SW480 (cell line): ENCODE results near the gene MSANTD7.
A peak's percentile ranks its signal among the peaks of the same experiment; 100 is the strongest.
"Not testable (repeated sequence)": the region's sequence is repeated elsewhere in the genome, so short reads cannot be mapped to it uniquely, and the experiment has no call there.

Experiments used
- DNase-seq: peaks from one replicate; pipeline ENCODE4 v3.0.0-alpha.2; 2016; ENCODE audit warnings: low spot score

MSANTD7 gene

DNA sequence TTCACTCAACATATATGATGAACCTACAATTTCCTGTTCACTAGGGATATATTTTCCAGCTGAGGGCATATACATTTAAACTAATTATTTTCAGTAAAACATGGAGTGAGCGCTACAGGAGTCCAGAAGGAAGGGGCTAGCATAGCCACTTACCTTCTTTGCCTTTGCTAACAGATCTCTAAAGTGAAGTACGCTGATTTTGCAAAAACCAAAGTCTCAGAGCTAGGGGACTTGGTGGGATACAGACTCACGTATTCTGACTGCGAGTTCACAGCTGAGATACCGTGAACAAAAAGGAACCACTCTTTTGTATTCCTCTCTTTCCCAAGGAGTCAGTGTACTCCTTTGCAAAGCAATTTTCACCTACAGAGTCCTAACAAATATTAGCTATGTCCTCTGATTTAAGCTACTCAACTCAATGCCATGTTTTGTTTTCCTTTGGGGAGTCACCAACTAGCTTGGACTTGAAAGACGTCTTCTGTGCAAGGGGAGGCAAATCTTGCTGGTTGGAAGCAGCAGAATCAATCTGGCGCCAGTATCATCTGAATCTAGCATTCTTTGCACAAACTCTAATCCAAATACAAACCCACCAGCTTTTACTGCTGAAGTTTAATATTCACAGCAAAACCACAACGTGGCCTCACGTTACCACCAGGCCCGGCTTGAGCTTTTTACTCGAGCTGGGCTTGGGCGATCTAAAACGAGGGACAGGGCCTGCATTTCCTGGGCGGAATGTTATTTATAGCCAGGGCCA lies 926 bp upstream of the MSANTD7 start:
- no peak for DNase-seq

GRCh38 chr10:14838582-14839304 lies 637 bp downstream of the MSANTD7 start:
- DNase-seq, result peak; percentile 6

DNA sequence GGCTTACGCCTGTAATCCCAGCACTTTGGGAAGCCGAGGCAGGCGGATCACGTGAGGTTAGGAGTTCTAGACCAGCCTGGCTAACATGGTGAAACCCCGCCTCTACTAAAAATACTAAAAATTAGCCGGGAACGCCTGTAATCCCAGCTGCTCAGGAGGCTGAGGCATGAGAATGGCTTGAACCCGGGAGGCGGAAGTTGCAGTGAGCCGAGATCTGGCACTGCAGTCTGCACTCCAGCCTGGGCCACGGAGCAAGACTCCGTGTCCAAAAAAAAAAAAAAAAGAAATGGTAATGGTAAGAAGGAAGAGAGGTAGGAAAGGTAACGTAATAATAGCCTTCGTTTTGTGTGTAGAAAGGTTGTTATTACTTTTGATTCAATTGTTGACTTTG lies 1.2 kb downstream of the MSANTD7 start:
- no peak for DNase-seq

- DNase-seq, result no peak
These were observed 2.1 kb downstream of the MSANTD7 start for GRCh38 chr10:14840178-14840577.

DNA sequence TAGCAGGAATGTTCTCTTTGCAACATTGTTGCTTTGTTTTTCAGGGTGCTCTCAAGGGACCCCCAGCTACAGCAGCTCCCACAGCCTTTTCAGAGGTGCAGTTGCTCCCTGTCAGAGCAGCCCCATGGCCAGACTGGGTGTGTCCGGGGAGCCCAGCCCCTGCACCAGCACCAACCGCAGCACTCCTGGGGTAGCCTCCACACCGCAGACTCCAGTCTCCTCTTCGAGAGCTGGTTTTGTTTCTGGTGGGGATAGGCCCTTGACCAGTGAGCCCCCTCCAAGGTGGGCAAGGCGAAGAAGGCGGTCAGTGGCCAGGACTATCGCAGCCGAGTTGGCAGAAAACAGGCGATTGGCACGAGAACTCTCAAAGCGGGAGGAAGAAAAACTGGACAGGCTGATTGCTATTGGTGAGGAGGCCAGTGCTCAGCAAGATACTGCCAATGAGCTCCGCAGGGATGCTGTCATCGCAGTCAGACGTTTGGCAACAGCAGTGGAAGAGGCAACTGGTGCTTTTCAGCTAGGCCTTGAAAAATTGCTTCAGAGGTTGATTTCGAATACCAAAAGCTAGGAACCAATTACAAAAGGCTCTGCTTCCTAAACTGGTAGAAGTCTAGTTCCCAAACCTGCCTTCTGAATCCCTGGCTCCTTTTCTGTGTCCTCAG lies 5.4 kb downstream of the MSANTD7 start:
- DNase-seq, result no peak

DNA sequence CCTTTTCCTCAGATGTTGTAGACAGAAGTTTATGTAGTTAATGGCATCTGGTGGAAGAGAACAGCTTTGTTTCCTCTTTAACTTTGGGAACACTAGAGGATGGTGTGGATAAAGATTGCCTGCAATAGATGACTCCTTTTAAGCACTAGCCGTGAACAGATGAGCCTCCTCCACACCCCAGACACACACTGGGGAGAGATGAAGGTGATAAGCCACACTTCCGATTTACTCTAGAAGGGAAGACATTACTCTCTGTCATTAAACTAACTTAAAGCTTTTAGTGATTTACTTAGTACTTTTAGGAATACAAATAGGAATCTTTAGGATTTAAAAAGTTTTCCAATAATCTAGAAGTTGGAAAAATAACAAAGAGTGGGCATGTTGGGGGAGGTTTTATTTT lies 6.8 kb downstream of the MSANTD7 start:
- no peak for DNase-seq

DNA sequence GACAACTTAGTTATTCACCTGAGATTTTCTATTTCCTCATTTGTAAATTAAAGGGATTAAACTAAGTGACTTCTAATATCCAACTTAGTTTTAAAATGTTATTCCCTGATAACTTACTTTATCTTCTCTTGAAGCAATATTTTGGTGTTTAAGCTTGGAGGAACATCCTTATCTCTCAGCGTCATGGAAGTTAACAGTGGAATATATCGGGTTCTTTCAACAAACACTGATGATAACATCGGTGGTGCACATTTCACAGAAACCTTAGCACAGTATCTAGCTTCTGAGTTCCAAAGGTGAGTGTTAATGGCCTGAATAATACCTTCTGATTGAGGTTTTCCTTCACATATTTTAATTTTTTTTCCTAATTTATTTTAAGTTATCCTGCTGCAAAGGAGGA lies 14.1 kb downstream of the MSANTD7 start:
- DNase-seq, result no peak

- DNase-seq, result no peak
These were observed 17.3 kb downstream of the MSANTD7 start for GRCh38 chr10:14855453-14855852.

DNA sequence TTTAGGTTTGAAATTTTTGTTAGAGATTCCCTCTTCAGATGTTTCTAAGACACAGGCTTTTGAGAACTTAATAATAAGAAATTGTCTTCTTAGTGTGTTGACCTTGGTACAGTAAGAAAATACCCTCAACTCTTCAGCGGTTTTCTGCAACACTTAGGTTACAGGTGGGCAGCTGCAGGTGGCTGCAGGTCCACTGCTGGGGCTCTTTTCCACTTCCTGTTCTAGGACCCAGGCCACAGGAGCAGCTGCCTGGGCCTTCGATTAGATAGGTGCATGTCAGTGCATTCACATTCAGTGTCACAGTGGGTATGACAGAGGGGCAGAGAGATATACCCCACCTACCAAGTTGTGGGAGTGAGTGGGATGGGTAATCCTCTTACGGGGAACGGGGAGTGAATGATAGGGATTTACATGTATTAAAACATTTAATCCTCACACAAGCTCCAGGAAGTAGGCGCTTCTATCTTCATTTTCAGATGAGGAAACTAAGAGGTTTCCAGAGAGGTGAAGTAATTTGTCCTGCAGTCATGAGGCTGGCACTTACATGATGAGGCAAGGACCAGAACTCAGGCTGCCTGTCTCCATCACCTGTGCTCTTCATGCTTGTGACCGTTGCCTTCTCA lies 20.3 kb downstream of the MSANTD7 start:
- no peak for DNase-seq

- DNase-seq, result no peak
These were observed 20.9 kb downstream of the MSANTD7 start for GRCh38 chr10:14859043-14859442.

DNA sequence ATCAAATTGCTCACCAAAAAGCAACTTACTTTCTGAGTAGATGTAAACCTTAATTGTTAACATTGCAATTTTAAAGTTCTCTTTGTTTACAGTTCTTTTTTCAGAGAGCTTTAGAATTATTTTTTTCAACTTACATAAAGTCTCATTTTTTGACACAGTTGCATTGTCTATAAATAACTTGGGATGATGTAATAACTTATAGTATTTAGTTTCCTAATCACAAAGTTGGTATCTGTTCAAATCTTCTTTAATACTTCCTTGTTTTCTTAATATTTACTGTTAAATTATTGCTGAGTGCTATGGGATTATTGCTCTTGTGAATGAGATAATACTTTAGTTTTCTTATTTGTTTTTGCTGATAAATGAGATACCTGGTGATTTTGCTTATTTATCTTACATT lies 21.7 kb downstream of the MSANTD7 start:
- no peak for DNase-seq

DNA sequence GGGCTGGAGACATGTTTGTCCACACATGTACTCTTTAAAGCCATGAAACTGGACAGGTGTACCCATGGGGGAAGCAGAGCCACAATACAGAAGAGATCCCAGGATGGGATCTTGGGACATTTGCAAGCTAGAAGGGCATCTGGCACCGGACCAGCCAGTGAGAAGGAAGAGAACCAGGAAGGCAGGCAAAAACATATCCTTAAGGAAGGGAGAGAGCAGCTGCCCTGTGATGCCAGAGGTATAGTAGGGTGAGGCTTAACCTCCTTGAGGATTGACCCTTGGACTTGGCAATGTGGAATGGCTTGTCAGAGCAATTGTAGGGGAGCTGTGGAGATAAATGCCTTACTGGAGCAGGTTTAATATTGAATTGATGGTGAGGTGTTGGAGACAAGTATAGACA lies 22.7 kb downstream of the MSANTD7 start:
- no peak for DNase-seq

GRCh38 chr10:14864466-14864865 lies 26.4 kb downstream of the MSANTD7 start:
- not testable (repeated sequence) for DNase-seq

- not testable (repeated sequence) for DNase-seq
These were observed 26.8 kb downstream of the MSANTD7 start for GRCh38 chr10:14864871-14865270.

GRCh38 chr10:14873090-14873760 lies 35.1 kb downstream of the MSANTD7 start:
- DNase-seq, result no peak

DNA sequence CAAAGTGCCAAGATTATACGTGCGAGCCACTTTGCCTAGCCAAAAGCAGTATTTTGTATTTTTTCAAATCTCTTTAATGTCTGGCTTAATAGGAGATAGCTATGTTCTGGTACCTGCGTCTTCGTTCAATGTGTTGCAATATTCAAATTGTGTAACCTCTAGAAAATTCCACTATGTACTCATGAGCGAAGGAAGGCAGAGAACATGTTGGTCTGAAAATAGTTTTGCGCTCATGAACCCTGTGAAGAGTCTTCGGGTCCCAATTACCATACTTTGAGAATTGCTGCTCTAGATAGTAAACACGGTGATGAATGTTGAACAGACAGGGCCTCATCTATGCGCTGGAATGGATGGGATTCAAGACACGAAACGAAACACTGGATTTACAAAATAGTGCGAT lies 37.8 kb downstream of the MSANTD7 start:
- no peak for DNase-seq

- DNase-seq, result no peak
These were observed 38.7 kb downstream of the MSANTD7 start for GRCh38 chr10:14876764-14877163.

- peak; percentile 90 for DNase-seq
These were observed 40.4 kb downstream of the MSANTD7 start, which contains the start of gene SUV39H2 for GRCh38 chr10:14878266-14879123. Gene SUV39H2 (plus strand): TSS chr10:14878866. CDS start chr10:14878889, 23 bp downstream.

DNA sequence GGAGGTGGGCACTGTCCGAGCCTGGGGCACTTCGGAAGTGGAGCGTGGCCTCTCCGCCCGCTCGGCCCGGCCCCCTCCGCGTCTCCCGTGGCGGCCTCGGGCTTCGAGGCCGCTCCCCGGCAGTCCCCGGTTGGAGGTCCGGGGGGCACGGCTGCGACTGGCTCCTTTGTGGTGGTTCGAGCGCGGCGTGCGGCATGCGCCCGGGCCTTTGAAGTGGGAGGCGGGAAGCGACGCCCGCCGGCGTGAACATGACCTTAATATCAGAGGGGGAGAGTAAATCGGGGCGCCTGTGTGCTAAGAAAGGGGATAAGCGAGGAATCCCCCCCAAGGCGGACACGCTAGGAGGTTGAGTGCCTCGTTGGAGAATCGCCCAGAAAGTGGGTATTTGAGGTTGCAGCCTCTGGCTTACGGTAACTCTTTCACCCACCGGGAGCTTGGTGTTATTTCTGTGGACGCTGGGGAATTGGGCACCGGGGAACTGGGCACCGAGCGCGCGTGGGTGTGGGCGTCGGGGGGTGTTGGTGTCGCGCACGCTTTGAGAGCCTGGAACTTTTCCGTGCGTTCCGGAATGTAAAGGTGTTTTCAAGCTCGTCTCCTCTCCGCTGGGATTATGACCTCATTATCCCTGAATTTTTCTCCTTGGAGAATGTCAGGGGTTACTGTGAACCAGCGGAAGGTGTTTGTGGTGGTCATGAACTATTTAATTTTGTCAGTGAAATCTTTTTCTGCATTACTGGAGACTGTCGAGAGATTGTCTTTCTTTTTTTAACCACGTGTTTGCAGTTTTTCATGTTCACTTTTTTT lies 41.2 kb downstream of the MSANTD7 start:
- peak; percentile 33 for DNase-seq

DNA sequence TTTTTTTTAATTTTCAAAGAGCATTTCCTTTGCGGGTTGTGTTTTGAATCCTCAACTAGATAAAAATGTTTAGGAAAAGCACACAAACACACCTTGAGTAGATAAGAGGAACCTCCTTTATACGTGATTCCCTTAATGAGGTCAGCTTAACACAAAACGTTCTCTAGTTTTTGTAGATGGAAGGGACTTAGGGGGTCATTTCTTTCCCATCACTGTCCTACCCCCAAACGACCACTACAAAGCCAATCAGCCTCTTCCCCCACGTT lies 41.8 kb downstream of the MSANTD7 start:
- no peak for DNase-seq
